ENCODE measurements around the gene CR1L. TPM values are rescaled to one million over a fixed set of nuclear protein-coding genes. Genes with fewer than 3 reads are reported as not detected.

The CR1L gene
- total RNA-seq, 1 experiment from 2014 or later, result 13.7 TPM

DNA sequence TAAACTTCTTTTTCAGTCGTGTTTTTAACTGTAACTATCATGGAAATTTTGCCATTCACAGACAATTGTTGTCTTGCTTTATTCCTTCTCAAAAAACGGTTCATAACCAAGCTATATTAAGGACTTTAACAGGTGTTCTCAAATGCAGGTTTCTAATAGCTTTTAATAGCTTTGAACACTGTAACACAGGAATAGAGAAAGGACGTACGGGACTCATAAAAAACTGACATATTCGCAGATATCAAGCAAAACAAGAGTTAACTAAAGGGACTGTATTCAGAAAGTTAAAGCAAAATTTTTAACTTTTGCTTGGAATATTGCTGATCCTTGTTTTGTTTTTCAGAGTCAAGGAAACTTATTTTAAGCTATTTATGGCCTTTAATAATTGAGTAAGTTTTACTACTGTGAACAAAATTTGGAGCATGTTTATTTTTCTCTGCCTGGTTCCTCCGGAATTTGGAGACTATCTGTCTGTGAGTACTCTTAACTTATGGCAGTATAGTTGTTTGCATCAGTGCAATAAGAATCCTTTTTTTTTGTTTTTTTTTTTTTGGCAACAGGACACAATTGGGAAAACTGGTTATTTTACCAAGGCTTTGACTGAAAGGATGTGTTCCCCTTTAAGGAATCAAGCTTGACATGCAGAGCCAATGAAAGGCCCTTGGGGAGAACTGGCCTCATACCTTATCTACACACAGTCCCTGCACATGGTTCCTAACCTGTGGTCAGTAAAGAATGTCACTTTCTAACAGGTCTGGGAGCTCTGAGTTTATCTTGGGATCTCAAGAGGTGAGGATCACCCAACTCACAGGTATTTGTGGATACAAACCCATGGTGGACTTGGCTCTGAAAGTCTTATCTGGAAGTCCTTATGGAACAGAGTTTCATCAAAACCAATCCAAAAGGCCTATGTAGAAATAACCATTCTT lies 101.2 kb downstream of the CR1L start:
- ChIA-PET CTCF (no interaction called here), POLR2A (no interaction called here)
- TF ChIP-seq ZBTB21 (CRISPR knock-in tag; IDR thresholded peaks at IDR 0.05; ENCODE audit: borderline replicate concordance), result no peak
- no peak for TF ChIP-seq ZNF121 (CRISPR knock-in tag; IDR thresholded peaks at IDR 0.05)
- TF ChIP-seq, protein P1, sequence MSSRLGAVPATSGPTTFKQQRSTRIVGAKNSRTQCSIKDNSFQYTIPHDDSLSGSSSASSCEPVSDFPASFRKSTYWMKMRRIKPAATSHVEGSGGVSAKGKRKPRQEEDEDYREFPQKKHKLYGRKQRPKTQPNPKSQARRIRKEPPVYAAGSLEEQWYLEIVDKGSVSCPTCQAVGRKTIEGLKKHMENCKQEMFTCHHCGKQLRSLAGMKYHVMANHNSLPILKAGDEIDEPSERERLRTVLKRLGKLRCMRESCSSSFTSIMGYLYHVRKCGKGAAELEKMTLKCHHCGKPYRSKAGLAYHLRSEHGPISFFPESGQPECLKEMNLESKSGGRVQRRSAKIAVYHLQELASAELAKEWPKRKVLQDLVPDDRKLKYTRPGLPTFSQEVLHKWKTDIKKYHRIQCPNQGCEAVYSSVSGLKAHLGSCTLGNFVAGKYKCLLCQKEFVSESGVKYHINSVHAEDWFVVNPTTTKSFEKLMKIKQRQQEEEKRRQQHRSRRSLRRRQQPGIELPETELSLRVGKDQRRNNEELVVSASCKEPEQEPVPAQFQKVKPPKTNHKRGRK (CRISPR knock-in tag; IDR thresholded peaks at IDR 0.05; ENCODE audit: borderline replicate concordance), result no peak
- TF ChIP-seq ZNF671 (CRISPR knock-in tag; IDR thresholded peaks at IDR 0.05), result no peak
- TF ChIP-seq ZNF396 (CRISPR knock-in tag; IDR thresholded peaks at IDR 0.05; ENCODE audit: borderline replicate concordance), result no peak
- TF ChIP-seq, protein P2, sequence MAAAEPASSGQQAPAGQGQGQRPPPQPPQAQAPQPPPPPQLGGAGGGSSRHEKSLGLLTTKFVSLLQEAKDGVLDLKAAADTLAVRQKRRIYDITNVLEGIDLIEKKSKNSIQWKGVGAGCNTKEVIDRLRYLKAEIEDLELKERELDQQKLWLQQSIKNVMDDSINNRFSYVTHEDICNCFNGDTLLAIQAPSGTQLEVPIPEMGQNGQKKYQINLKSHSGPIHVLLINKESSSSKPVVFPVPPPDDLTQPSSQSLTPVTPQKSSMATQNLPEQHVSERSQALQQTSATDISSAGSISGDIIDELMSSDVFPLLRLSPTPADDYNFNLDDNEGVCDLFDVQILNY (CRISPR knock-in tag; IDR thresholded peaks at IDR 0.05), result no peak
- TF ChIP-seq, protein P3, sequence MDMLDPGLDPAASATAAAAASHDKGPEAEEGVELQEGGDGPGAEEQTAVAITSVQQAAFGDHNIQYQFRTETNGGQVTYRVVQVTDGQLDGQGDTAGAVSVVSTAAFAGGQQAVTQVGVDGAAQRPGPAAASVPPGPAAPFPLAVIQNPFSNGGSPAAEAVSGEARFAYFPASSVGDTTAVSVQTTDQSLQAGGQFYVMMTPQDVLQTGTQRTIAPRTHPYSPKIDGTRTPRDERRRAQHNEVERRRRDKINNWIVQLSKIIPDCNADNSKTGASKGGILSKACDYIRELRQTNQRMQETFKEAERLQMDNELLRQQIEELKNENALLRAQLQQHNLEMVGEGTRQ (CRISPR knock-in tag; IDR thresholded peaks at IDR 0.05), result no peak
- TF ChIP-seq ZNF263 (CRISPR knock-in tag; IDR thresholded peaks at IDR 0.05; ENCODE audit: low read depth), result no peak
- no peak for TF ChIP-seq ZNF423 (CRISPR knock-in tag; IDR thresholded peaks at IDR 0.05)
- TF ChIP-seq FOXJ3 (CRISPR knock-in tag; IDR thresholded peaks at IDR 0.05; ENCODE audit: borderline replicate concordance), result no peak
- TF ChIP-seq ESRRA (CRISPR knock-in tag; IDR thresholded peaks at IDR 0.05; ENCODE audit: borderline replicate concordance), result no peak
- no peak for TF ChIP-seq GABPB1 (CRISPR knock-in tag; IDR thresholded peaks at IDR 0.05)
- TF ChIP-seq SOX15 (CRISPR knock-in tag; IDR thresholded peaks at IDR 0.05), result no peak
- TF ChIP-seq, protein P4, sequence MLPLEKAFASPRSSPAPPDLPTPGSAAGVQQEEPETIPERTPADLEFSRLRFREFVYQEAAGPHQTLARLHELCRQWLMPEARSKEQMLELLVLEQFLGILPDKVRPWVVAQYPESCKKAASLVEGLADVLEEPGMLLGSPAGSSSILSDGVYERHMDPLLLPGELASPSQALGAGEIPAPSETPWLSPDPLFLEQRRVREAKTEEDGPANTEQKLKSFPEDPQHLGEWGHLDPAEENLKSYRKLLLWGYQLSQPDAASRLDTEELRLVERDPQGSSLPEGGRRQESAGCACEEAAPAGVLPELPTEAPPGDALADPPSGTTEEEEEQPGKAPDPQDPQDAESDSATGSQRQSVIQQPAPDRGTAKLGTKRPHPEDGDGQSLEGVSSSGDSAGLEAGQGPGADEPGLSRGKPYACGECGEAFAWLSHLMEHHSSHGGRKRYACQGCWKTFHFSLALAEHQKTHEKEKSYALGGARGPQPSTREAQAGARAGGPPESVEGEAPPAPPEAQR (CRISPR knock-in tag; IDR thresholded peaks at IDR 0.05), result no peak
- no peak for TF ChIP-seq NR1H2 (CRISPR knock-in tag; IDR thresholded peaks at IDR 0.05)
- TF ChIP-seq, protein P5, sequence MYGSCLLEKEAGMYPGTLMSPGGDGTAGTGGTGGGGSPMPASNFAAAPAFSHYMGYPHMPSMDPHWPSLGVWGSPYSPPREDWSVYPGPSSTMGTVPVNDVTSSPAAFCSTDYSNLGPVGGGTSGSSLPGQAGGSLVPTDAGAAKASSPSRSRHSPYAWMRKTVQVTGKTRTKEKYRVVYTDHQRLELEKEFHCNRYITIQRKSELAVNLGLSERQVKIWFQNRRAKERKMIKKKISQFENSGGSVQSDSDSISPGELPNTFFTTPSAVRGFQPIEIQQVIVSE (CRISPR knock-in tag; IDR thresholded peaks at IDR 0.05; ENCODE audit: borderline replicate concordance), result no peak
- TF ChIP-seq, protein P6, sequence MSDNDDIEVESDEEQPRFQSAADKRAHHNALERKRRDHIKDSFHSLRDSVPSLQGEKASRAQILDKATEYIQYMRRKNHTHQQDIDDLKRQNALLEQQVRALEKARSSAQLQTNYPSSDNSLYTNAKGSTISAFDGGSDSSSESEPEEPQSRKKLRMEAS (CRISPR knock-in tag; IDR thresholded peaks at IDR 0.05), result no peak
- TF ChIP-seq SMAD3 (CRISPR knock-in tag; IDR thresholded peaks at IDR 0.05; ENCODE audit: borderline replicate concordance), result no peak
- Mint-ChIP-seq H3K4me1 (peaks cover 58% of the 10 kb centered on the region), H3K36me3 (peaks cover 12% of the 10 kb centered on the region), H3K27ac (no peak overlapping the region), H3K4me3 (no peak overlapping the region), H3K27me3 (ENCODE audit: low read depth) (peaks cover 2% of the 10 kb centered on the region; the same call in 1 of the 2 replicates), H3K9me3 (peaks cover 21% of the 10 kb centered on the region)
- DNase-seq (ENCODE audit: low spot score), result no peak
- no peak for ATAC-seq

All from WTC11 (cell line).